Limb (tissue), 2 donors: Measurements from ENCODE around the gene LAMA1.

Source experiments
- DNase-seq, 2 donors: peaks; one replicate each; pipeline ENCODE4 v3.0.0-alpha.2; 2016; ENCODE audit errors: extremely low spot score in 2 of 2

LAMA1 gene

DNA sequence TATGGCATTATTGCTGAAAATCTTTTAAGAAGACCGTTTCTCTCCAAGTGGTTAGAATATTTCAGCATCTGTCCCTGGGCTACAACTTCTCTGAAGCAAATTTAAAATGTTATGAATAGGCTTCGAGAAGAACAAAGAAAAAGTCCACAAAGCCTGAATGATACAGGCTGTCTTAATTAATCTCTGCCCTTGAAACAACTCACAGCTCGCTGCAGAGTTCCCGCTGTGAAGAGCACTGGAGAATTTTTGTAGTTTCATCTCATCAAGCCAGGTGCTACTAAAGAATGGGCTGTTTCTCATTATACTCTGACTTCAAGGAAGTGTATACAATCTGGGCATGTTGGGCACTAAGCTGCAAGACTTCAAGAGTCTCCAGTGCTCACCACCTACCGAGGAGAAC, 67.6 kb downstream of the LAMA1 start:
- DNase-seq: no peak

GRCh38 chr18:7048081-7048480, 69.5 kb downstream of the LAMA1 start:
- no peak for DNase-seq

GRCh38 chr18:7047336-7047735, 70.3 kb downstream of the LAMA1 start:
- DNase-seq: no peak

DNA sequence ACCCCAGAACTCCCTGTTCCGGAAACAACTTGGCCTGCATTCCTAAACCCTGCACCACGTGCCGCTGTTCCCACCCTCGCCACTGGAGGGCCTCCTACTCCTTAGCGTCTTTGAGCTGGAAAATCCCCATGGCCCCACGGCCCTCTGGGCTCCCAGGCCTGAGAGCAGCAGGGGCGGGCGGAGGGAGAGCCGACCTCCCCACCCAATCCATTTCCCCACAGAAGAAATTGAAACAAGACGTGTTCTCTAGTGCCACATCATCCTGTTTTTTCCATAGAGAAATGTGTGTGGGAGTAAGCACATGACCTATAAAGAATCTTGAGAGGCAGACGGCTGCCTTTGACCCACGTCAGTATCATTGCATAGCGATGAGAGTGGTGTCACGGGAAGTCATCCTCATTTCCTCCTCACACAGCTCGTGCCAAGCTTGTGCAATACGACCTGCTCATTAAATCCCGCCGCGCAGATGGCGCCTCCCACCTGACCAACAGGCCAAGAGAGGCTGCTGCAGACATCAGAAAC, 79.2 kb downstream of the LAMA1 start:
- DNase-seq: peak; percentile 69 to 71

GRCh38 chr18:7037470-7037869, 80.1 kb downstream of the LAMA1 start:
- DNase-seq: no peak

DNA sequence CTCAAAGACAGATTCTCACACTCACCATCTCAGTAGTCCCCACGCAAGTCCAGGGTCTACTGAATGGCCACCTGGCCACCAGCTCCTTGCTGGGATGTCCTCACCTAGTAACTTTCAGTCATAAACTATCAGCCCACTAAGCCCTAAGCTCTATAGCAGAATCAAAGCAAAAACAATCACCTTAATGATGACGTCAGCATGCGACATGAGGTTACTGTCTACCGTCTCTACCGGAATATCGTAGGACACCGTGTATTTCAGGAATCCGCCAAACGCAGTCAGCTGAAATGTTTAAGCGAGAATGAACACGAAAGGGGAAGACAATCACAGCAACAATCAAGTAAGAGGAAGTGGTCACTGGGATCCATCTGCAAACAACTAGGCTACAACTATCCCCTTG, 81.8 kb downstream of the LAMA1 start:
- DNase-seq: no peak

DNA sequence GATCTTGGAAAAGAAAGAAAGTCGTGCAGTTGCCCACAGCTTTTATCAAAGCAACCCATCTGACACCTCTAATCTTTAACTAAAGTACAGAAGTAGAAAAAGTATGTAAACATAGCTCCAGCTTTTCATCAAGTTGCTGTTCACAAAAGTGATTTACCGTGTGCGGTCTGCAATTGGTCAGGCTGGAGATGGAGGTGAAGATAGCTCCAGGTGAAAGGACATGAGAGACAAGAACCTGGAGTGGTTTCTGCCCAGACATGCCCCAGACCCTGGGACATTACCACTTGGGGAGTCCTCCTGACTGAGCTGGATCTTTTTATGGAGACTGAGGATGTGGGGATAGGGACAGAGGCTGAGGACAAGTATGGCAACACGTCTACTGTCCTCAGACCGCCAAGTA, 82.7 kb downstream of the LAMA1 start:
- no peak for DNase-seq

DNA sequence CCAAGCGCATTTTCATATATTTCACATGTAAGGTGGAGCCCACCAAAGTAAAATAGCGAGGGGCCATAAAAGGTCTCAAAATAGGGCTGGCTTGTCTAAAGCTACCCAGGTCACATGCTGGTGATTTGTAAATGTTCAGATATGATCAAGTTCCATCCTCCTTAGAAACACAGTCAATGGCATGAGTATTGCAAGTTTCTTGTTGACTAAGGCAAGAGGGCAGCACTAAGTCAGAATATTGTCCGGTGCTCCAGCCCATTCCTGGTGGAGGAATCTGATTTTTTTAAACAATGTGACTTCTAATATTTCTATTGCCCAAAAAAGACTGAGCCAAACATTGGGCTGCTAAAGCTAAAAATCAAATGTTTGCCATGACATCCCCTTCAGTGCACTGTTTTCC, 85.1 kb downstream of the LAMA1 start:
- no peak for DNase-seq

DNA sequence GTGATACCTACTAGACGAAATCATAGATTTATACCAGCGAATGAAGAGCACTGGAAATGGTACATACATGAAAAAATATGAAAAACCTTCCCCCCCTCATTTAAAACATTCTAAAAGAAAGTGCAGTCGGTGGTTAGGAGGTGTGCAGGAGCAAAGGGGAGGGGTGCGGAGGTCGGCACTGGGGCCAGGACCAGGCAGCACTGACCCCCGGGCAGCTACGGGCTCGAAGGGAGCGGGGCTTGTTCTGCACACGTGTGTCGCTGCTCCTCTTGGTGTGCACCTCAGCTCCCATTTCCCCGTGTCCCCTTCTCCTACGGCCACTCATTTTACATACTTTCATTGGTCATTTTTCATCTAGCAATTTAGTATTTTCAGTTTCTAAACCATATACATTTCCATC, 89.0 kb downstream of the LAMA1 start:
- DNase-seq: no peak

- no peak for DNase-seq
These were observed 92.4 kb downstream of the LAMA1 start for GRCh38 chr18:7025194-7025593.

- no peak for DNase-seq
These were observed 94.0 kb downstream of the LAMA1 start for GRCh38 chr18:7023581-7023980.

- DNase-seq: no peak
These were observed 94.5 kb downstream of the LAMA1 start for GRCh38 chr18:7023063-7023580.

GRCh38 chr18:7021994-7022840, 95.4 kb downstream of the LAMA1 start:
- peak; percentile 49 to 52 for DNase-seq

- no peak for DNase-seq
These were observed 96.4 kb downstream of the LAMA1 start for GRCh38 chr18:7020995-7021777.

GRCh38 chr18:7017013-7017412, 100.6 kb downstream of the LAMA1 start:
- no peak for DNase-seq

- DNase-seq: no peak
These were observed 106.5 kb downstream of the LAMA1 start for GRCh38 chr18:7011142-7011541.

DNA sequence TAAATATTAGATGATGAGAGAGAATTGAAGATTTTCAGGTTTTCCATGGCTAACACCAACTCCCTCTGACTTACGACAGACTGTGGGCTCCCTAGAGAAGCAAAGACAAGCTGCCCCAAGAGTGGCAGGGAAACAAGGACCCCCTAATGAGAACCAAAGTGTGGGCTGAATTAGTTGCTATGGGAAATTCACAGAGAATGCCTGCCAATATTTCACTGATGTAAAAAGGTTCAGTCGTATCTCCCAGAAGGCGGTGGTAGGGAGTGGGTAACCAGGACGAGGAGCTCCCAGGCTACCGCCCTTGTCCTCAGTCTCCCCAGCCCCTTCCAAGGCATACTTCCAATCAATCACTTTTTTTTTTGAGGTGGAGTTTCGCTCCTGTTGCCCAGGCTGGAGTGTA, 113.6 kb downstream of the LAMA1 start:
- no peak for DNase-seq

DNA sequence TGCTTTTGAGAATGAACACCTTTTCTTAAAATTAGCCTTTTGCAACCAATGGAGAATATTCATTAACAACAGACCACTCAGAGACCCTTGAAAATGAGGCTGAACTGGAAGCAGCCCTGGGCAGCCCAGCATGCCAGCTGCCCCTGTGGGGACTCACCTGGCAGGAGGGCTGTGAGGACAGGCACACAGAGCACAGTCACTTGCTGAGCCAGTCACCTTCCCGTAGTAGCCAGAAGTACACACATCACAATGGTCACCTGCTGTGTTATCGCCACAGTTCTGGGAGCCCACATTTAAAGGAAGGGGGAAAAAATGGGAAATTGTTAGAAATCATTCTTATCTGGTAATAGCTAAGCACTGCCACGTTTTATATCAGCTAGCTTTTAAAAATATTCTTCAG, 115.5 kb downstream of the LAMA1 start:
- DNase-seq: no peak

DNA sequence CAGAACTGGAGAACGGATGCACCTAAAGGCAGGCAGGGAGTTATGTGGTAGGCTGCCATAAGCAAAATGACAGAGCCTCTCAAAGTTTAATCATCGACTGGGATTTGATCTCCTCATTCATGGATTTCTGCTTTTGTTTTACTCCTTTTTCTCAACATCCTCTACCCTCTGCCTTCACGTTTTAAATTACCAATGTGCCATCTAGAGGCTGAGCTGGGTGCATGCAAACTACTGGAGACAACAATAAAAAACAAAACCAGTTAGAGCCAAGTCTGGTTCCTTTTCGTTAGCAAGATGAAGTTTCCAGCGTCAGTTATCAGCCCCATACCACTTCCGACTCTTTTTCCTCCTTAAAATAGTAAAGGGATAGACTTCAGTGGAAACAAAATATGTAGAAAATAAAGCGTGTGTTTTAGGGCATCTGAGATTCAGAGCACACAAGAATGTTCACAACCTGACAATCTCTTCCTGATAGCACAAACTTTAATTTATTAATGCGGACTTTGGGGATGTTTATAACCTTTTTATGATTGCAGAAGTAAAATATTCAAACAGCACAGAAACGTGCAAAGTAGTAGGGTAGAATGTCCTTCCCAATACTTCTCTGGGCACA, 117.0 kb downstream of the LAMA1 start:
- DNase-seq: peak in 1 of 2 donors; percentile 18

DNA sequence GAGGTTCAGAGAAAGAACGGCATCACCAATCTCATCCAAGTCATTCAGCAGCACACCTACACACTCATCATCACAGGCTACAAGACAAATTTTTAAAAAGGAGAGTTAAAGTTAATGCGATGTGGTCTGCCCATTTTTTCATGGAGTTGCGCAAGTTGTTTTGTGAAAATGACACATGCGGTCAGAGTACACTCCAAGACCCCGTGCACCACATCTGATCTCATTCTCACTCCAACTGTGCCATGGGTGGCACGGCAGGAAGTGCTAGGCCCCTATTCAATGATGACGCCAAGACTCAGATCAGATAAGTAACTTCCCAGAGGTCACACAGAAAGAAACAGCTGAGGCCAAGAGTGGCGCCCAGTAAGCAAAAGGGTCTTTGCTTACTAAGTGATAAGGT, 119.8 kb downstream of the LAMA1 start:
- no peak for DNase-seq

DNA sequence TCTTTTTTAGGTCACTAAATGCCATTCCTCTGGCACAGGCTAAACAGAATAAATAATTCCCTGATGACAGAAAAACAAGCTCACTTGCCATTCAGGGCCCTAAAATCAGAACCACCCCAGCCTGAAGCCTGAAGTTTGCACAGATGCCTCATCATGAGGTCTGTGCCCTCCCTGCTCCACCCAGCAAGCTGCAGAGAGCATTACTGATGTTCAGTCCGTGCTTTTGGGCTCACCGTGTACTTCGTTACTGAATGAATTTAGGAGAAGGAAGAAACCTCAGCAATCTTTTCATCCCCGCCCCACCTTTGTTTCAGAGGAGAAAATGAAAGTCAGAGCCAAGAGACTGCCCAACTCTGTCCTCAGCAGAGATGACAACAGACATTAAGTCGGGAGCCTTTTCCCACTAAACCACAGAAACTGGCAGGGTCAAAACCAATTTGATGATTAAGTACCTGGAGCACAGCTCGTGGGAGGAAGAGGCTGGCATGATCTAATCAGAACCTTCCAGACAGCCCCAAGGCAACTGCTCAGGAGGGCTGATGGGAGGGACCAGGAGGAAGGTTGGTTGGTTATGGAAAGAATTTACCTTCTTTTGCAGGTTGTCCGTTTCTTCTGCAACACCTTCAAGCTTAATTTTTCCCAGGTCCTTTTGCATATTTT, 122.7 kb downstream of the LAMA1 start:
- no peak for DNase-seq
